GM13976 (cell line): ENCODE measurements around the gene WNT2.

Experiments used
- DNase-seq: peaks from one replicate; pipeline ENCODE4 v3.0.0; 2012; ENCODE audit warnings: low spot score
- in situ Hi-C: fragments of 300-500 bp; cut with MboI; formaldehyde crosslinking; loops from one replicate; pipeline ENCODE4 v1.12.0; 2022; ENCODE audit warnings: low sequenced_read_pairs, mixed read lengths, inconsistent platforms; ENCODE audit not compliant: unreplicated experiment
- TF ChIP-seq, protein P1 (sequence below): IDR thresholded peaks from 2 replicates; pipeline ENCODE4 v1.5.1; 2012; ENCODE audit warnings: borderline replicate concordance, mild to moderate bottlenecking; ENCODE audit not compliant: insufficient read depth; ENCODE audit errors: extremely low read depth, missing control alignments, control extremely low read depth

The WNT2 gene

DNA sequence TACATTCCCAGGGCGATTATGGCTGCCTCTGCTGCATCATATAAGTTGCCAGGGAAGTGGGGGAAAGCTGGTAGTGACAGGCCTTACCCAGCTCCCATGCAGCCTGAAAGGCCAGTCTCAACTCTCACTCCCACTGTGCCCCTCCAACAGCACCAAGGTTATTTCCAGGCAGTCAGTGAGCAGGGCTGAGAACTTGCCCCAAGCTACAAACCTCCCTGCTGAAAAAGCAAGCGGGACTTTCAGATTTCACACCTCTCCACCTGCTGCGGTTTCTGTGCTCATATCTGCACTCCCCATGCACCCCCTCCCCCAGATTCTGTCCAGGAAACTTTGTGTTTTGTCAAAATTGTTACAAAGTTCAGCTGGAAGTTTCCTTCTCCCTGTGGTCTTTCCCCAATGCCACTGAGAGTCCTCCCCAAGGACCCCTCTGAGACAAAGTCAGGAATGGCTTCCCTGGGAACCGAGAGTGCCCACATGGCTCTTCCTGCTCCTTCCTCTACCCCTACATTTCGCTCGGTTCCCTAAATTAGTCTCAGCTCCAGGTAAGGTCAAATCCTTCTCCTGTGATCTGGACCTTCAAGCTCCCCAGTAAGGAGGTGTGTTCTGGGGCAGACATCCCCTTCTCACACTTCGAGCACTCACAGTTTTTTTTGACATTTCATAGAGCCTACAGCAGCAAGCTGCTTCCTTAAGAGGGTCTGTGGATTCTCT, 25.3 kb upstream of the WNT2 start:
- no peak for DNase-seq
- in situ Hi-C loops, result no loop called here
- TF ChIP-seq, protein P1, sequence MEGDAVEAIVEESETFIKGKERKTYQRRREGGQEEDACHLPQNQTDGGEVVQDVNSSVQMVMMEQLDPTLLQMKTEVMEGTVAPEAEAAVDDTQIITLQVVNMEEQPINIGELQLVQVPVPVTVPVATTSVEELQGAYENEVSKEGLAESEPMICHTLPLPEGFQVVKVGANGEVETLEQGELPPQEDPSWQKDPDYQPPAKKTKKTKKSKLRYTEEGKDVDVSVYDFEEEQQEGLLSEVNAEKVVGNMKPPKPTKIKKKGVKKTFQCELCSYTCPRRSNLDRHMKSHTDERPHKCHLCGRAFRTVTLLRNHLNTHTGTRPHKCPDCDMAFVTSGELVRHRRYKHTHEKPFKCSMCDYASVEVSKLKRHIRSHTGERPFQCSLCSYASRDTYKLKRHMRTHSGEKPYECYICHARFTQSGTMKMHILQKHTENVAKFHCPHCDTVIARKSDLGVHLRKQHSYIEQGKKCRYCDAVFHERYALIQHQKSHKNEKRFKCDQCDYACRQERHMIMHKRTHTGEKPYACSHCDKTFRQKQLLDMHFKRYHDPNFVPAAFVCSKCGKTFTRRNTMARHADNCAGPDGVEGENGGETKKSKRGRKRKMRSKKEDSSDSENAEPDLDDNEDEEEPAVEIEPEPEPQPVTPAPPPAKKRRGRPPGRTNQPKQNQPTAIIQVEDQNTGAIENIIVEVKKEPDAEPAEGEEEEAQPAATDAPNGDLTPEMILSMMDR, result no peak

DNA sequence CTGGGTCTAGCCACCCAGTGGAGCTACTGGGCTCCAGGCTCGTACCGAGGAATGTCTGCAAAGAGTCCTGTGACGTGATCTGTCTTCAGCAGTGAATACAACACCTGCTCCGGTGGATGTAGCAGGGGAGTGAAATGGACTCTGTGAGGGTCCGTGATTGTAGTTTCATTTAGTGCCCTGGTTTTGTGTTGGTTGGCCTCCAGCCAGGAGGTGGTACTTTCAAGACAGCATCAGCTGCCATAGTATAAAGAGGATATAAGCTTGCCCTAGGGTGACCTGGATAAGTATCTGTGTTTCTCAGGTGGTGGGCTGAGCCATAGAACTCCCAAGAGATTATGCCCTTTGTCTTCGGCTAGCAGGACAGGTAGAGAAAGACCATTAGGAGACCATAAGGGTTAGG, 24.6 kb upstream of the WNT2 start:
- in situ Hi-C loops, result no loop called here
- no peak for DNase-seq
- TF ChIP-seq, protein P1, result no peak

DNA sequence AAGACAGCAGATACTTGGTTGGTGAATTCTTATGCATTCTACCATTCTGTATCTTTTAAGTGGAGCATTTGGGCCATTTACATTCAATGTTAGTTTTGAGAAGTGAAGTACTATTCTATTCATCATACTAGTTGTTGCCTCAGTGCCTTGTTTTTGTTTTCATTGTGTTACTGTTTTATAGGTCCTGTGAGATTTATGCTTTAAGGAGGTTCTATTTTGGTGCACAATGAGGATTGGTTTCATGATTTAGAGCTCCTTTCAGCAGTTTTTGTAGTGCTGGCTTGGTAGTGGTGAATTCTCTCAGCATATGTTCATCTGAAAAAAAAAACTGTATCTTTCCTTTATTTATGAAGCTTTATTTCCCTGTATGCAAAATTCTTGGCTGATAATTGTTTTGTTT, 23.3 kb upstream of the WNT2 start:
- in situ Hi-C loops, result no loop called here
- TF ChIP-seq, protein P1, result no peak
- DNase-seq, result no peak

DNA sequence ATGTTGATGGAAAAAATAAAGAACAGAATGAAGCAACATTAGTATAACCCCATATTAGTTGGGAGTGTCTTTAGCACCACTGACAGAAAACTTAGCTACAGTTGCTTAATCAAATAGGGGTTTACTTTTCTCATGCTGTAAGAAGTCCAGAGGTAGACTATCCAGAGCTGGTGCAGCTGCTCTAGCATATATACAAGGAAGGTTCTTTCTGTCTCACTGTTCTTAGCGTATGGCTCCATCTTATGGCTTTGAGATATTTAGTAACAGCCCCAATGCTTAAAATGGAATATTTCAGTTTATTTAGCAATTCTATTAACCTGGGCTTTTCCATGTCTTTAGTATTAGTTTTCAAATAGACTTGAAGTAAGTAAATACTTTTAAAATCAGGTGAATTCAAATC, 15.2 kb upstream of the WNT2 start:
- DNase-seq, result no peak
- in situ Hi-C loops, result no loop called here
- TF ChIP-seq, protein P1, result no peak

DNA sequence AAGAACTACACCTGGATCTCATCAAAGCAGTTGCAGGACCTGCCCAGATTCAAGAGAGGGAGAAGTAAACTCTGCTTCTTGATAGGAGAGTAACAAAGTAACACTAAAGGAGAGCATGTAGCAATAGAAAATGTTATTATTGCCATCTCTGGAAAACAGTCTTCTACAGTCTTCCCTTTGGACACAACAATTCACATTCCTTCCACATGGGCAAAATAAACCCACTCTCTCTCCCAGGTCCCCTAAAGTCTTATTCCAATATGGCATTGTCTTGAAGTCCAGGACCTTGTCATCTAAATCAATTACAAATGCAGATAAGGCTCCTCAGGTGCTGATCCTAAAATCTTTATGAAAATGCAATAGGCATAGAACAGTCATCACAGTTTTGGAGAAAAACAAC, 10.3 kb upstream of the WNT2 start:
- no peak for DNase-seq
- in situ Hi-C loops, result no loop called here
- TF ChIP-seq, protein P1, result no peak

DNA sequence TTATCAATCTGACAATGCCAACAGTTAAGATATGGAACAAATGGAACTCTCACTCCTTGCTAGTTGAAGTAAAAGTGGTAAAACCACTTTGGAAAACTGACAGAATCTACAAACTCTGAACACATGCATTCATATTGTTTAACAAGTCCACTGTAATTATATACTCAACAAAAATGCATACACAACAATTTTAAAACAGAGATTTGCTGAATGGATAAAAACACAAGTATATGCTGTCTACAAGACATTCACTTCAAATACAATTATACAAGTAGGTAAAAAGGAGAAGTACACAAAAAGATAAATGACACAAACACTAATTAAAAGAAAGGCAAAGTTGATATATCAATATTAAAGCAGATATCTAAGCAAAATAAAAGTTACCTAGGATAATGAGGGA, 9.2 kb upstream of the WNT2 start:
- DNase-seq, result no peak
- TF ChIP-seq, protein P1, result no peak
- in situ Hi-C loops, result no loop called here
